ENCODE data around the gene FITM1. TPM values are rescaled to one million over a fixed set of nuclear protein-coding genes. Genes with fewer than 3 reads are reported as not detected.

The FITM1 gene
- total RNA-seq, 1 donor from 2014 or later = 112 TPM

- no peak for DNase-seq (ENCODE audit: low spot score)
- intact Hi-C loops (cut with DNase I) = no loop called here
Observed at GRCh38 chr14:24172871-24173281, 42.4 kb downstream of the FITM1 start.

- no peak for DNase-seq (ENCODE audit: low spot score)
- intact Hi-C loops (cut with DNase I) = no loop called here
Observed at GRCh38 chr14:24176599-24176998, 46.1 kb downstream of the FITM1 start.

- intact Hi-C loops (cut with DNase I) = no loop called here
- DNase-seq (ENCODE audit: low spot score) = no peak
Observed at GRCh38 chr14:24177041-24177825, 46.8 kb downstream of the FITM1 start.

- no peak for DNase-seq (ENCODE audit: low spot score)
- intact Hi-C loops (cut with DNase I) = no loop called here
Observed at GRCh38 chr14:24177891-24178290, 47.4 kb downstream of the FITM1 start.

GRCh38 chr14:24178399-24179178, 48.1 kb downstream of the FITM1 start:
- intact Hi-C loops (cut with DNase I) = no loop called here
- no peak for DNase-seq (ENCODE audit: low spot score)

- intact Hi-C loops (cut with DNase I) = no loop called here
- DNase-seq (ENCODE audit: low spot score) = no peak
Observed at GRCh38 chr14:24179294-24179960, 49.0 kb downstream of the FITM1 start.

GRCh38 chr14:24179961-24180796, 49.7 kb downstream of the FITM1 start:
- no peak for DNase-seq (ENCODE audit: low spot score)
- intact Hi-C loops (cut with DNase I) = no loop called here

- intact Hi-C loops (cut with DNase I) = no loop called here
- DNase-seq (ENCODE audit: low spot score) = no peak
Observed at GRCh38 chr14:24181371-24182077, 51.1 kb downstream of the FITM1 start.

Small RNA genes lying within 50 kb of the gene (microRNA-seq; reads per million reads assigned to microRNA genes)
- not detected for gene MIR7703

Other genes with a start within 250 kb of the FITM1 start
- gene DHRS4, start 176.9 kb upstream of the FITM1 start, total RNA-seq = 26.0 TPM
- gene DHRS4L2, start 141.7 kb upstream of the FITM1 start, total RNA-seq = 26.2 TPM
- gene CARMIL3, start 78.7 kb upstream of the FITM1 start, total RNA-seq = 0.05 TPM
- 1.4 TPM for gene CPNE6, start 59.1 kb upstream of the FITM1 start, total RNA-seq
- 2.2 TPM for gene PCK2, start 36.3 kb upstream of the FITM1 start, total RNA-seq
- 54.1 TPM for gene DCAF11, start 15.9 kb upstream of the FITM1 start, total RNA-seq
- 2.4 TPM for gene NRL, start 15.7 kb upstream of the FITM1 start, total RNA-seq
- gene PSME1, start 5.5 kb downstream of the FITM1 start, total RNA-seq = 61.3 TPM
- 14.6 TPM for gene EMC9, start 10.9 kb downstream of the FITM1 start, total RNA-seq
- 49.7 TPM for gene PSME2, start 16.0 kb downstream of the FITM1 start, total RNA-seq
- gene RNF31, start 16.8 kb downstream of the FITM1 start, total RNA-seq = 31.3 TPM
- 44.8 TPM for gene IRF9, start 30.6 kb downstream of the FITM1 start, total RNA-seq
- gene REC8, start 41.4 kb downstream of the FITM1 start, total RNA-seq = 5.7 TPM
- gene IPO4, start 58.2 kb downstream of the FITM1 start, total RNA-seq = 15.7 TPM
- 19.1 TPM for gene TM9SF1, start 64.8 kb downstream of the FITM1 start, total RNA-seq
- not detected for gene TSSK4, start 75.0 kb downstream of the FITM1 start, total RNA-seq
- 30.0 TPM for gene CHMP4A, start 82.8 kb downstream of the FITM1 start, total RNA-seq
- 16.7 TPM for gene MDP1, start 85.4 kb downstream of the FITM1 start, total RNA-seq
- 167 TPM for gene NEDD8, start 101.7 kb downstream of the FITM1 start, total RNA-seq
- gene GMPR2, start 102.3 kb downstream of the FITM1 start, total RNA-seq = 33.2 TPM
- gene TINF2, start 112.0 kb downstream of the FITM1 start, total RNA-seq = 42.3 TPM
- gene TGM1, start 132.5 kb downstream of the FITM1 start, total RNA-seq = 0.48 TPM
- 13.3 TPM for gene RABGGTA, start 140.9 kb downstream of the FITM1 start, total RNA-seq
- 8.5 TPM for gene DHRS1, start 169.1 kb downstream of the FITM1 start, total RNA-seq
- 28.3 TPM for gene NOP9, start 169.2 kb downstream of the FITM1 start, total RNA-seq
- gene CIDEB, start 177.3 kb downstream of the FITM1 start, total RNA-seq = 2.4 TPM
- 2.2 TPM for gene LTB4R2, start 179.5 kb downstream of the FITM1 start, total RNA-seq
- 1.8 TPM for gene LTB4R, start 180.8 kb downstream of the FITM1 start, total RNA-seq
- gene ADCY4, start 204.4 kb downstream of the FITM1 start, total RNA-seq = 71.9 TPM
- gene RIPK3, start 209.3 kb downstream of the FITM1 start, total RNA-seq = 3.5 TPM
- 13.3 TPM for gene NFATC4, start 237.5 kb downstream of the FITM1 start, total RNA-seq

All from cardiac septum (tissue), 1 donor.